Mesothelial cell of epicardium (in vitro differentiated cells): Measurements from ENCODE around the gene BORCS6. TPM values are rescaled to one million over a fixed set of nuclear protein-coding genes. Genes with fewer than 3 reads are reported as not detected.

Source experiments
- DNase-seq, 2 experiments: peaks; one replicate each; pipeline ENCODE4 v3.0.0; 2021; ENCODE audit warnings: low spot score in 2 of 2; ENCODE audit not compliant: unreplicated experiment in 2 of 2
- H3K27ac Mint-ChIP-seq: 2 replicates; pipeline ENCODE4 v1.8.0; 2021; ENCODE audit warnings: mixed read lengths
- H3K27me3 Mint-ChIP-seq: 2 replicates; pipeline ENCODE4 v1.8.0; 2021; ENCODE audit warnings: low read depth, mixed read lengths
- H3K36me3 Mint-ChIP-seq: 2 replicates; pipeline ENCODE4 v1.8.0; 2021; ENCODE audit warnings: mixed read lengths
- H3K4me1 Mint-ChIP-seq: 2 replicates; pipeline ENCODE4 v1.8.0; 2021; ENCODE audit warnings: mixed read lengths
- H3K4me3 Mint-ChIP-seq: 2 replicates; pipeline ENCODE4 v1.8.0; 2021; ENCODE audit warnings: mild to moderate bottlenecking, moderate library complexity, mixed read lengths
- H3K9me3 Mint-ChIP-seq: 2 replicates; pipeline ENCODE4 v1.8.0; 2021; ENCODE audit warnings: mixed read lengths
- total RNA-seq: library from RNA; stranded (reverse); gene quantifications from 3 replicates; pipeline ENCODE4 v1.2.1, GENCODE V29; 2021
- TF ChIP-seq, protein P1 (sequence below): fragments of 200-600 bp; sonication (generic); IDR thresholded peaks from one replicate; pipeline ENCODE4 v1.5.0; 2021; ENCODE audit warnings: antibody characterized with exemption; ENCODE audit not compliant: unreplicated experiment

BORCS6 gene
- total RNA-seq, 1 donor from 2014 or later = 3.0 TPM

DNA sequence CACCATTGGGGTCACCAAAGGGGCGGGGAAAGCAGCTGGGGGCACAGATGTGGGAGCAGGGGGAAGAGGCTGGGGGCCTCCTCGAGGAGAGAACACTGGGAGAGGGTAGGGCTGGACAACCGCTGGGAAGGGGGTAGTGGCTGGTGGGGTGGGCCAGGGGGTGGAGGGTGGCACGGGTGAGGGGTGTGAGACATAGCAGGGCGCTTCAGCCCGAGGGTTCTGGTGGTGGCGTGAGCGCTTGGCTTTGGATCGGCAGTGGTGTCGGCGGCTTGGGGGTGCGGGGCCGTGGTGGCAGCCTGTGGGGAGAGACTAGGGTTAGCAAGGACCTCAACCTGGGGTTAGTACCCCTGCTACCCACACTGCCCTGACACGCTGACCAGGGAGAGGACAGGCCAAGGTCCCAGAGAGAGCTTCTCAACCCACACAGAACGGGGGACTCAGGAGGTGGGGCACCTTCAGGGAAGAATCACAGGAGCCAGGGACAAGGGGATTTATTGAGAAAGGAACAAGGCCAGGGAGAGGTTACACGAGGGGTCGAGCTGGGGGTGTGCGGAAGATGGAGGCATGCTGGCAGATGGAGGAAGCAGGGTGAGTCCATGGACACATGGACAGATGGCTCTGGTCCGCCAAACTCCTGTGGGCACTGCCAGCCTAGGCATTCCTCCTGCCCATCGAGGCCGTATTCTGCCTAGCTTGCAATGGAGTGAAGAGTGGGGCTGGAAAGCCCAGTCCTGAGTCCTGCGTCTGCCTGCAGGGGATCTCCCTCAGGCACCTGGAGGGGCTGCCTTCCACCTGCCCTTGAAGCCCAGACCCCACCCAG is 46.2 kb downstream of the BORCS6 start:
- Mint-ChIP-seq H3K4me1 (no peaks in the 10 kb centered on the region), H3K27ac (no peak overlapping the region), H3K4me3 (no peak overlapping the region), H3K27me3 (no peaks in the 10 kb centered on the region), H3K36me3 (peaks cover 42% of the 10 kb centered on the region), H3K9me3 (no peaks in the 10 kb centered on the region)
- TF ChIP-seq, protein P1, sequence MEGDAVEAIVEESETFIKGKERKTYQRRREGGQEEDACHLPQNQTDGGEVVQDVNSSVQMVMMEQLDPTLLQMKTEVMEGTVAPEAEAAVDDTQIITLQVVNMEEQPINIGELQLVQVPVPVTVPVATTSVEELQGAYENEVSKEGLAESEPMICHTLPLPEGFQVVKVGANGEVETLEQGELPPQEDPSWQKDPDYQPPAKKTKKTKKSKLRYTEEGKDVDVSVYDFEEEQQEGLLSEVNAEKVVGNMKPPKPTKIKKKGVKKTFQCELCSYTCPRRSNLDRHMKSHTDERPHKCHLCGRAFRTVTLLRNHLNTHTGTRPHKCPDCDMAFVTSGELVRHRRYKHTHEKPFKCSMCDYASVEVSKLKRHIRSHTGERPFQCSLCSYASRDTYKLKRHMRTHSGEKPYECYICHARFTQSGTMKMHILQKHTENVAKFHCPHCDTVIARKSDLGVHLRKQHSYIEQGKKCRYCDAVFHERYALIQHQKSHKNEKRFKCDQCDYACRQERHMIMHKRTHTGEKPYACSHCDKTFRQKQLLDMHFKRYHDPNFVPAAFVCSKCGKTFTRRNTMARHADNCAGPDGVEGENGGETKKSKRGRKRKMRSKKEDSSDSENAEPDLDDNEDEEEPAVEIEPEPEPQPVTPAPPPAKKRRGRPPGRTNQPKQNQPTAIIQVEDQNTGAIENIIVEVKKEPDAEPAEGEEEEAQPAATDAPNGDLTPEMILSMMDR = no peak
- no peak for DNase-seq

GRCh38 chr17:8142887-8143580 is 46.9 kb downstream of the BORCS6 start:
- Mint-ChIP-seq H3K4me3 (no peak overlapping the region), H3K4me1 (no peaks in the 10 kb centered on the region), H3K27me3 (no peaks in the 10 kb centered on the region), H3K36me3 (peaks cover 37% of the 10 kb centered on the region), H3K9me3 (no peaks in the 10 kb centered on the region), H3K27ac (no peak overlapping the region)
- no peak for DNase-seq
- TF ChIP-seq, protein P1 = no peak

DNA sequence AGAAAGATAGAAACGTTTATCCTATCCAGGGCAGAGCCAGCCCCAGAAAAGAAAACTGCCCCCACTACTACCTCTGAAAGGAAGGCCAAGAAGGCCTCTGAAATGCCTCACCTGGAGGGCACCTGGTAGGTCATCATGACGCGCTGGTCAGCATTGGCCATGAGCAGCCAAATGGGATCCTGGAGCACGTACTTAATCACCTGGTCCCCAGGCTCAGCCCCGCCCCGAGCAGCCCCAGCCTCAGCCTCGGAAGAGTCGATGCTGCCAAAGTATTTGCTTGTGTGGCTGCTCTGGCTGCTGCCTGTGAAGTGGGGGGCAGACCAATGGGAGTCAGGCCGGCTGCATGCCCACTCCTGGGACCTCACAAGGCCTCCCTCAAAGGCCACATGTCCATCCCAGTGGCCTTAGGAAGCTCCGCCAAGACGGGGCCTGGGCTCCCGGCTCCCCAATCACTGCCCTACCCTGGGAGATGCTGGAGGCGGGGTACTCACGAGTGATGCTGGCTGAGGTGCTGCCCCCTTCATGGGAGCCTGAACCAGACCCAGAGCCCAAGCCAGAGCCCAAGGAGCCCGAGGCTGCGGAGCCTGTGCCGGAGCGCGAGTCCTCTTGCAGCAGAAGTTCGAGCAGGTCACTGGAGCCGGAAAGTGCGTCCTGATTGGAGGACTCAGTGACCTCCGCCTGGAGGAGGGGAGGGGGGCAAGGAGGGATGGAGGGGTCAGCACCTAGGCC is 47.7 kb downstream of the BORCS6 start:
- H3K36me3 Mint-ChIP-seq = peaks cover 34% of the 10 kb centered on the region
- no peaks in the 10 kb centered on the region for H3K4me1 Mint-ChIP-seq
- H3K27ac Mint-ChIP-seq = no peak overlapping the region
- H3K4me3 Mint-ChIP-seq = no peak overlapping the region
- no peaks in the 10 kb centered on the region for H3K9me3 Mint-ChIP-seq
- H3K27me3 Mint-ChIP-seq = no peaks in the 10 kb centered on the region
- TF ChIP-seq, protein P1 = no peak
- DNase-seq = no peak

GRCh38 chr17:8141741-8142140 is 48.2 kb downstream of the BORCS6 start:
- DNase-seq = no peak
- Mint-ChIP-seq H3K27ac (no peak overlapping the region), H3K4me3 (no peak overlapping the region), H3K4me1 (no peaks in the 10 kb centered on the region), H3K36me3 (peaks cover 31% of the 10 kb centered on the region), H3K9me3 (no peaks in the 10 kb centered on the region), H3K27me3 (no peaks in the 10 kb centered on the region)
- TF ChIP-seq, protein P1 = no peak

DNA sequence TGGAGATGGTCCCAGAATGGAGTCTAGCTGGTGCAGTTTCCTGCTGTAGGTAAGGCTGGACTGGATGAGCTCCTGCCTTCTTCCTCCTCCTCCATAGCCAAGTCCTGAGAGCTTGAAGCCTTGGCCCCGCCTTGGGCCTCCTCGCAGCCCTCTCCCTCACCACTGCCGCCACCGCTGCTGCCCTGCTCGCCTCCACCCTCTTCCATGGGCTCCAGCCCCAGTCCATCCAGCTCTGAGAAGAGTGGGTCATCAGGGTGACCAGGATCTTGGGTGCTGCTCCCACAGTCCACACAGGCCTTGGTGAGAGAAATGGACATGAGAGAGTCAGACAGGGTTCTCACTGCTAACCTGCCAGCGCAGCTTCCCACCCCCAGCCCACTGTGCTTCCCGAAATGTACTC is 48.9 kb downstream of the BORCS6 start:
- TF ChIP-seq, protein P1 = no peak
- no peak for DNase-seq
- no peaks in the 10 kb centered on the region for H3K4me1 Mint-ChIP-seq
- H3K4me3 Mint-ChIP-seq = no peak overlapping the region
- H3K36me3 Mint-ChIP-seq = peaks cover 24% of the 10 kb centered on the region
- H3K27ac Mint-ChIP-seq = peak overlapping the region; percentile 21
- H3K27me3 Mint-ChIP-seq = no peaks in the 10 kb centered on the region
- H3K9me3 Mint-ChIP-seq = no peaks in the 10 kb centered on the region
